Retinal pigment epithelial cell (primary cell): ENCODE results near the gene NPEPL1.

ENCODE experiments used
- DNase-seq: peaks from one replicate; pipeline ENCODE4 v3.0.0-alpha.2; 2010; ENCODE audit warnings: low read depth
- H3K4me3 ChIP-seq: 2 replicates; pipeline ENCODE4 v1.5.1; 2011; ENCODE audit warnings: mild to moderate bottlenecking, low read length, control low read depth, moderate library complexity
- CTCF ChIP-seq: conservative IDR thresholded peaks from 2 replicates; pipeline ENCODE4 v1.5.1; 2011; ENCODE audit warnings: low read depth, low read length, control low read depth, inconsistent platforms

NPEPL1 gene

GRCh38 chr20:58654337-58654736 is 38.3 kb upstream of the NPEPL1 start:
- H3K4me3 ChIP-seq = no peak overlapping the region
- DNase-seq = no peak
- no peak for TF ChIP-seq CTCF

GRCh38 chr20:58655328-58656107 is 37.1 kb upstream of the NPEPL1 start:
- no peak overlapping the region for H3K4me3 ChIP-seq
- no peak for DNase-seq
- no peak for TF ChIP-seq CTCF

GRCh38 chr20:58656831-58657230 is 35.8 kb upstream of the NPEPL1 start:
- DNase-seq = no peak
- no peak overlapping the region for H3K4me3 ChIP-seq
- no peak for TF ChIP-seq CTCF

GRCh38 chr20:58657262-58657661 is 35.3 kb upstream of the NPEPL1 start:
- TF ChIP-seq CTCF = no peak
- H3K4me3 ChIP-seq = no peak overlapping the region
- no peak for DNase-seq

- no peak for TF ChIP-seq CTCF
- DNase-seq = no peak
- H3K4me3 ChIP-seq = no peak overlapping the region
Observed at GRCh38 chr20:58657986-58658385, 34.6 kb upstream of the NPEPL1 start.

- DNase-seq = no peak
- H3K4me3 ChIP-seq = no peak overlapping the region
- no peak for TF ChIP-seq CTCF
Observed at GRCh38 chr20:58658760-58659159, 33.8 kb upstream of the NPEPL1 start.

- H3K4me3 ChIP-seq = no peak overlapping the region
- DNase-seq = no peak
- no peak for TF ChIP-seq CTCF
Observed at GRCh38 chr20:58659841-58660240, 32.8 kb upstream of the NPEPL1 start.
